Panc1 (cell line): ENCODE data around the gene UAP1L1. TPM values are rescaled to one million over a fixed set of nuclear protein-coding genes. Genes with fewer than 3 reads are reported as not detected.

Experiments used
- ATAC-seq: fragments of 200-7000 bp; cut with Tn5 transposase; 2 replicates; pipeline ENCODE4 v1.9.1; 2020; ENCODE audit warnings: mild to moderate bottlenecking, moderate library complexity
- BruUV-seq: library from RNA; stranded (reverse); fragments of 400-500 nt; replicated peaks from 2 replicates; lab custom pipeline; 2021; lab: Mats Ljungman, UMichigan
- CTCF ChIA-PET: fragments of 300-600 bp; sonication (Branson Sonifier 250); formaldehyde crosslinking; loops from one replicate; lab custom pipeline; 2022; ENCODE audit warnings: antibody characterized with exemption; lab: Charles Lee
- POLR2A ChIA-PET: fragments of 300-600 bp; sonication (Branson Sonifier 250); formaldehyde crosslinking; loops from one replicate; lab custom pipeline; 2022; ENCODE audit warnings: antibody characterized with exemption; lab: Charles Lee
- DNase-seq: peaks from one replicate; pipeline ENCODE4 v3.0.0-alpha.2; 2010; ENCODE audit warnings: low read depth, low spot score
- H3K27ac ChIP-seq: 2 replicates; pipeline ENCODE4 v1.5.1; 2011; ENCODE audit warnings: mild to moderate bottlenecking, low read length, inconsistent platforms
- H3K27me3 ChIP-seq: fragments of 200-500 bp; sonication (Bioruptor generic); 2 replicates; pipeline ENCODE4 v1.6.0; 2014; ENCODE audit warnings: low read length, inconsistent platforms; ENCODE audit not compliant: control insufficient read depth, insufficient read depth
- H3K36me3 ChIP-seq: fragments of 200-500 bp; sonication (Bioruptor generic); 2 replicates; pipeline ENCODE4 v1.5.1; 2014; ENCODE audit warnings: inconsistent platforms, mild to moderate bottlenecking, low read length, moderate library complexity; ENCODE audit not compliant: control insufficient read depth, insufficient read depth
- H3K4me1 ChIP-seq: 2 replicates; pipeline ENCODE4 v1.5.1; 2011; ENCODE audit warnings: inconsistent platforms, mild to moderate bottlenecking, low read length, moderate library complexity; ENCODE audit not compliant: control insufficient read depth, insufficient read depth
- H3K4me3 ChIP-seq, 2 experiments: 2 replicates each; pipeline ENCODE4 v1.5.1; 2011 to 2012; ENCODE audit warnings: low read depth in 2 of 2, low read length in 2 of 2, mild to moderate bottlenecking in 2 of 2, inconsistent platforms in 1 of 2, moderate library complexity in 1 of 2
- H3K9me3 ChIP-seq: fragments of 200-500 bp; sonication (Bioruptor generic); 2 replicates; pipeline ENCODE4 v1.5.1; 2014; ENCODE audit warnings: low read depth, mild to moderate bottlenecking, inconsistent platforms, low read length, moderate library complexity; ENCODE audit not compliant: control insufficient read depth, insufficient read depth
- CTCF ChIP-seq: fragments of 450-650 bp; IDR thresholded peaks from 2 replicates; pipeline ENCODE4 v1.5.1; 2017; ENCODE audit warnings: mild to moderate bottlenecking
- POLR2AphosphoS5 ChIP-seq: IDR thresholded peaks from 2 replicates; pipeline ENCODE4 v1.6.1; 2012; ENCODE audit warnings: mild to moderate bottlenecking, low read depth, low read length, moderate library complexity
- REST ChIP-seq, 2 experiments: IDR thresholded peaks; 2 replicates each; pipeline ENCODE4 v1.6.1; 2011 to 2012; ENCODE audit warnings: low read depth in 2 of 2, control low read depth in 1 of 2, low read length in 1 of 2, mild to moderate bottlenecking in 1 of 2, moderate library complexity in 1 of 2; ENCODE audit not compliant: insufficient read depth in 1 of 2
- SIN3A ChIP-seq: IDR thresholded peaks from 2 replicates; pipeline ENCODE4 v1.6.1; 2012; ENCODE audit warnings: low read depth, mild to moderate bottlenecking, low read length, moderate library complexity, borderline replicate concordance; ENCODE audit not compliant: insufficient read depth
- TCF7L2 ChIP-seq: IDR thresholded peaks from 2 replicates; pipeline ENCODE4 v1.6.1; 2011; ENCODE audit warnings: mild to moderate bottlenecking, low read depth, low read length, inconsistent platforms
- in situ Hi-C: cut with HindIII; loops from 2 replicates; pipeline ENCODE4 v1.10.0; 2016; ENCODE audit warnings: low sequenced_read_pairs, low pct_unique_long_range_greater_than_20kb
- intact Hi-C: fragments of 100-400 bp; cut with micrococcal nuclease; formaldehyde crosslinking; loops from one replicate; pipeline ENCODE4 v1.10.0; 2022; ENCODE audit not compliant: unreplicated experiment
- total RNA-seq: library from RNA; stranded (reverse); gene quantifications from one replicate; pipeline ENCODE4 v1.2.1, GENCODE V29; 2021; ENCODE audit not compliant: unreplicated experiment

UAP1L1 gene
- total RNA-seq, 1 experiment from 2014 or later, result 23.1 TPM

- intact Hi-C loops (loop anchor here (1.0 kb wide), 1 partner anchor 19 kb away; the partner anchor contains the start of gene NPDC1), in situ Hi-C loops (no loop called here)
- Histone ChIP-seq H3K27me3 (no peaks in the 10 kb centered on the region), H3K27ac (no peak overlapping the region), H3K4me3 (no peak overlapping the region), H3K9me3 (no peaks in the 10 kb centered on the region), H3K4me1 (peaks cover 2% of the 10 kb centered on the region; the same call in 1 of the 2 replicates), H3K36me3 (no peaks in the 10 kb centered on the region; the same call in 1 of the 2 replicates)
- no TSS peak for BruUV-seq
- TF ChIP-seq REST (IDR thresholded peaks at IDR 0.05; ENCODE audit: insufficient read depth in 1 of 2, low read depth in 2 of 2, low read length in 1 of 2) (no peak), CTCF (no peak), POLR2AphosphoS5 (no peak), TCF7L2 (no peak), SIN3A (no peak)
- ATAC-seq (no peak), DNase-seq (no peak)
- POLR2A ChIA-PET, result no interaction called here
- CTCF ChIA-PET, result no interaction called here
Observed at GRCh38 chr9:137064880-137065164, 12.5 kb upstream of the UAP1L1 start.

GRCh38 chr9:137065336-137065967 lies 11.9 kb upstream of the UAP1L1 start:
- H3K27ac ChIP-seq, result no peak overlapping the region
- H3K4me1 ChIP-seq, result peaks cover 2% of the 10 kb centered on the region; the same call in 1 of the 2 replicates
- no peak for ATAC-seq
- no peaks in the 10 kb centered on the region; the same call in 1 of the 2 replicates for H3K36me3 ChIP-seq
- no peaks in the 10 kb centered on the region for H3K9me3 ChIP-seq
- TF ChIP-seq CTCF, result no peak
- TF ChIP-seq REST (IDR thresholded peaks at IDR 0.05; ENCODE audit: insufficient read depth in 1 of 2, low read depth in 2 of 2, low read length in 1 of 2), result no peak
- TF ChIP-seq POLR2AphosphoS5, result no peak
- TF ChIP-seq SIN3A, result no peak
- TF ChIP-seq TCF7L2, result no peak
- H3K4me3 ChIP-seq, result no peak overlapping the region
- no TSS peak for BruUV-seq
- intact Hi-C loops (no loop called here), in situ Hi-C loops (no loop called here)
- POLR2A ChIA-PET, result interaction anchor here (0.6 kb wide), 1 partner anchor 87 kb away, joined by 4 read pairs; no protein-coding TSS in a partner anchor
- no peak for DNase-seq
- no peaks in the 10 kb centered on the region for H3K27me3 ChIP-seq
- CTCF ChIA-PET, result no interaction called here
